ENCODE measurements around the gene COQ10A. TPM values are rescaled to one million over a fixed set of nuclear protein-coding genes. Genes with fewer than 3 reads are reported as not detected.

COQ10A gene
- total and polyA plus RNA-seq, 2 donors (not counting 1 experiment from before 2014, with no cell fraction given): 9.1 to 14.2 TPM

DNA sequence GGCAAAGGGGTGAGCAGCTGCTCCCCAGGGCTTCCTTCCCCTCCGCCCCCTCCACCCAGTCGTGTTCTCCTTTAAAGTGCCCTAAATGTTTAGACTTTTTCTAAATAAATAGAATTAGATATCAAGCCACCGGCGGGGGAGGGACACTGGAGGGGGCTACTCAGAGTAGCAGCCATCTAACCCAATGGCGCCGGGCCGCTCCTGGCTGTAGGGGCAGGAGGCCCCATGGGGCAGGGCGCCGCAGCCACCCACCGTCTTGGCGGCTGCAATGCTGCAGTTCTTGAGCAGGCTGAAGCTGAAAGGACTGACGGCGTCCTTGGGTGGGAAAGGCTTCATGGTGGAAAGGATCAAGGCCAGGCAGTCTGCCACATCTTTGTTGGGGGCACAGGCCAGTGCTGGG is 23.8 kb upstream of the COQ10A start:
- Histone ChIP-seq H3K9me3 (ENCODE audit: control insufficient read depth, insufficient read depth, low read depth, low read length) (no peaks in the 10 kb centered on the region), H3K36me3 (ENCODE audit: control insufficient read depth, insufficient read depth, low read length) (peaks cover 50% of the 10 kb centered on the region), H3K79me2 (ENCODE audit: control insufficient read depth, insufficient read depth, low read length) (no peaks in the 10 kb centered on the region), H3K4me3 (replicated peaks in 1 of 4; ENCODE audit: control extremely low read depth in 1 of 4, insufficient read depth in 1 of 4, low read depth in 3 of 4, low read length in 4 of 4) (no peak overlapping the region), H3K27ac (ENCODE audit: insufficient read depth, low read length) (no peak overlapping the region), H3K4me2 (ENCODE audit: extremely low read depth, insufficient read depth, low read length) (no peak overlapping the region), H3K9ac (ENCODE audit: insufficient read depth, low read length) (no peak overlapping the region), H2AFZ (ENCODE audit: low read length) (no peak overlapping the region), H3K27me3 (ENCODE audit: control insufficient read depth, insufficient read depth, low read length) (no peaks in the 10 kb centered on the region), H3K4me1 (ENCODE audit: control insufficient read depth, extremely low read depth, insufficient read depth, low read length) (no peaks in the 10 kb centered on the region), H4K20me1 (ENCODE audit: control insufficient read depth, extremely low read depth, insufficient read depth, low read length) (no peaks in the 10 kb centered on the region)
- DNase-seq (ENCODE audit: low read depth in 2 of 2): no peak
- TF ChIP-seq, protein P1, sequence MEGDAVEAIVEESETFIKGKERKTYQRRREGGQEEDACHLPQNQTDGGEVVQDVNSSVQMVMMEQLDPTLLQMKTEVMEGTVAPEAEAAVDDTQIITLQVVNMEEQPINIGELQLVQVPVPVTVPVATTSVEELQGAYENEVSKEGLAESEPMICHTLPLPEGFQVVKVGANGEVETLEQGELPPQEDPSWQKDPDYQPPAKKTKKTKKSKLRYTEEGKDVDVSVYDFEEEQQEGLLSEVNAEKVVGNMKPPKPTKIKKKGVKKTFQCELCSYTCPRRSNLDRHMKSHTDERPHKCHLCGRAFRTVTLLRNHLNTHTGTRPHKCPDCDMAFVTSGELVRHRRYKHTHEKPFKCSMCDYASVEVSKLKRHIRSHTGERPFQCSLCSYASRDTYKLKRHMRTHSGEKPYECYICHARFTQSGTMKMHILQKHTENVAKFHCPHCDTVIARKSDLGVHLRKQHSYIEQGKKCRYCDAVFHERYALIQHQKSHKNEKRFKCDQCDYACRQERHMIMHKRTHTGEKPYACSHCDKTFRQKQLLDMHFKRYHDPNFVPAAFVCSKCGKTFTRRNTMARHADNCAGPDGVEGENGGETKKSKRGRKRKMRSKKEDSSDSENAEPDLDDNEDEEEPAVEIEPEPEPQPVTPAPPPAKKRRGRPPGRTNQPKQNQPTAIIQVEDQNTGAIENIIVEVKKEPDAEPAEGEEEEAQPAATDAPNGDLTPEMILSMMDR (conservative IDR thresholded peaks at IDR 0.05 in 1 of 2, IDR thresholded peaks at IDR 0.05 in 1 of 2; ENCODE audit: low read depth in 1 of 2, low read length in 2 of 2): no peak
- no peak for TF ChIP-seq EZH2 (IDR thresholded peaks at IDR 0.05; ENCODE audit: low read length, missing control alignments)

DNA sequence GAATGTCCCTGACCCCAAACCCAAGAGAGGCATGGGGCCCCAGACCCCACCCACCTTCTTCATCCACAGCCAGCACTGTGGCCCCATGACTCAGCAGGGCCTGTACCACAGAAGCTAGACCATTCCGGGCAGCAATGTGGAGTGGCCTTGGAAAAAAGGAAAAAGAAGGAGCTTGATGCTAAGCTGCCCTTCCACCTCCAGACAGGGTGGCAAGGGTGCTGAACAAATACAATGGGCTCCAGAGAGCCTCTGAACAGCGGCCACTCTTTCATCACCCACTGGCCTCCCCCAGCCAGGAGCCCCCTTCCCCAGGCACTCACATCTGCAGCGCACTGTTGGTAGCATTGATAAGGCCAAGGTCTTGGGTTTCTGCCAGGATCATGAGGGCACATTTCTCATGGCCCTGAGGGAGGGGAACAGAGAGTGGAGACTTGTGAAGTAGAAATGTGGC is 23.0 kb upstream of the COQ10A start:
- Histone ChIP-seq H3K9ac (ENCODE audit: insufficient read depth, low read length) (no peak overlapping the region), H3K36me3 (ENCODE audit: control insufficient read depth, insufficient read depth, low read length) (peaks cover 54% of the 10 kb centered on the region), H4K20me1 (ENCODE audit: control insufficient read depth, extremely low read depth, insufficient read depth, low read length) (no peaks in the 10 kb centered on the region), H3K4me3 (replicated peaks in 1 of 4; ENCODE audit: control extremely low read depth in 1 of 4, insufficient read depth in 1 of 4, low read depth in 3 of 4, low read length in 4 of 4) (no peak overlapping the region), H2AFZ (ENCODE audit: low read length) (no peak overlapping the region), H3K4me2 (ENCODE audit: extremely low read depth, insufficient read depth, low read length) (no peak overlapping the region), H3K27me3 (ENCODE audit: control insufficient read depth, insufficient read depth, low read length) (no peaks in the 10 kb centered on the region), H3K27ac (ENCODE audit: insufficient read depth, low read length) (no peak overlapping the region), H3K9me3 (ENCODE audit: control insufficient read depth, insufficient read depth, low read depth, low read length) (no peaks in the 10 kb centered on the region), H3K79me2 (ENCODE audit: control insufficient read depth, insufficient read depth, low read length) (no peaks in the 10 kb centered on the region), H3K4me1 (ENCODE audit: control insufficient read depth, extremely low read depth, insufficient read depth, low read length) (no peaks in the 10 kb centered on the region)
- no peak for TF ChIP-seq EZH2 (IDR thresholded peaks at IDR 0.05; ENCODE audit: low read length, missing control alignments)
- TF ChIP-seq, protein P1 (conservative IDR thresholded peaks at IDR 0.05 in 1 of 2, IDR thresholded peaks at IDR 0.05 in 1 of 2; ENCODE audit: low read depth in 1 of 2, low read length in 2 of 2): no peak
- peak in 1 of 2 donors; percentile 27 for DNase-seq (ENCODE audit: low read depth in 2 of 2)

DNA sequence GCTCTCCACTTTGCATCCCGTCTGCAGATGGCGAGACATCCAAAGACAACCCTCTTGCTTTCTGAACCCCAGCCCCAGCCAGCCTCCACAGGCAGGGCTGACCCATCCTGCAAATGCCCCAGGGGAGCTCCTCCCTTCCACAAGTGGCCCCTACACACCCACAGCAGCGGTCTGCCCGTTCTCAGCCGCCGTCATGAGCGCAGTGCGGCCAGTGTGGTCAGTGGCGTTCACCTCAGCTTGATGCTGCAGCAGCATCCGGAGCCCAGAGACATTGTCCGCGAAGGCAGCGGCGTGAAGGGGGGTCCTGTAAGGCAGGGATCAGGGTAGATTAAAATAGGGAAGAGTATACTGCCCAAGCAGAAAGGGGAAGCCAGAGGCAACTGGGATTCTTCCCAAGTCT is 22.2 kb upstream of the COQ10A start:
- no peak for TF ChIP-seq EZH2 (IDR thresholded peaks at IDR 0.05; ENCODE audit: low read length, missing control alignments)
- TF ChIP-seq, protein P1 (conservative IDR thresholded peaks at IDR 0.05 in 1 of 2, IDR thresholded peaks at IDR 0.05 in 1 of 2; ENCODE audit: low read depth in 1 of 2, low read length in 2 of 2): no peak
- Histone ChIP-seq H3K4me3 (replicated peaks in 1 of 4; ENCODE audit: control extremely low read depth in 1 of 4, insufficient read depth in 1 of 4, low read depth in 3 of 4, low read length in 4 of 4) (no peak overlapping the region), H3K4me1 (ENCODE audit: control insufficient read depth, extremely low read depth, insufficient read depth, low read length) (no peaks in the 10 kb centered on the region), H3K9me3 (ENCODE audit: control insufficient read depth, insufficient read depth, low read depth, low read length) (no peaks in the 10 kb centered on the region), H3K79me2 (ENCODE audit: control insufficient read depth, insufficient read depth, low read length) (no peaks in the 10 kb centered on the region), H3K27me3 (ENCODE audit: control insufficient read depth, insufficient read depth, low read length) (no peaks in the 10 kb centered on the region), H3K36me3 (ENCODE audit: control insufficient read depth, insufficient read depth, low read length) (peaks cover 58% of the 10 kb centered on the region), H3K27ac (ENCODE audit: insufficient read depth, low read length) (no peak overlapping the region), H4K20me1 (ENCODE audit: control insufficient read depth, extremely low read depth, insufficient read depth, low read length) (no peaks in the 10 kb centered on the region), H3K9ac (ENCODE audit: insufficient read depth, low read length) (no peak overlapping the region), H3K4me2 (ENCODE audit: extremely low read depth, insufficient read depth, low read length) (no peak overlapping the region), H2AFZ (ENCODE audit: low read length) (no peak overlapping the region)
- no peak for DNase-seq (ENCODE audit: low read depth in 2 of 2)
